MCF 10A (cell line): ENCODE results near the gene TRMT11. TPM values are rescaled to one million over a fixed set of nuclear protein-coding genes. Genes with fewer than 3 reads are reported as not detected.

Experiments used
- BruUV-seq: library from RNA; stranded (reverse); fragments of 400-500 nt; replicated peaks from 2 replicates; lab custom pipeline; 2021; lab: Mats Ljungman, UMichigan
- CTCF ChIA-PET: fragments of 300-600 bp; sonication (Branson Sonifier 250); formaldehyde crosslinking; extraction: SDS; loops from one replicate; lab custom pipeline; 2021; ENCODE audit warnings: antibody characterized with exemption, inconsistent platforms; lab: Yijun Ruan, JAX
- POLR2A ChIA-PET: fragments of 300-600, 350-650 bp; sonication (Branson Sonifier 250); formaldehyde crosslinking; extraction: SDS; loops from one replicate; lab custom pipeline; 2020; ENCODE audit warnings: antibody characterized with exemption, inconsistent platforms; lab: Yijun Ruan, JAX
- DNase-seq: peaks from one replicate; pipeline ENCODE4 v3.0.0-alpha.2; 2018; ENCODE audit not compliant: unreplicated experiment
- H3K27ac Mint-ChIP-seq: one replicate; pipeline ENCODE4 v1.8.0; 2022; ENCODE audit warnings: mild to moderate bottlenecking, low read depth, mixed read lengths; ENCODE audit not compliant: unreplicated experiment
- H3K27me3 Mint-ChIP-seq: one replicate; pipeline ENCODE4 v1.8.0; 2022; ENCODE audit warnings: mixed read lengths; ENCODE audit not compliant: insufficient read depth, unreplicated experiment
- H3K36me3 Mint-ChIP-seq: one replicate; pipeline ENCODE4 v1.8.0; 2022; ENCODE audit warnings: mild to moderate bottlenecking, moderate library complexity, mixed read lengths; ENCODE audit not compliant: insufficient read depth, unreplicated experiment
- H3K4me1 Mint-ChIP-seq: one replicate; pipeline ENCODE4 v1.8.0; 2022; ENCODE audit warnings: mixed read lengths; ENCODE audit not compliant: insufficient read depth, unreplicated experiment
- H3K4me3 Mint-ChIP-seq: one replicate; pipeline ENCODE4 v1.8.0; 2022; ENCODE audit warnings: mild to moderate bottlenecking, moderate library complexity, mixed read lengths; ENCODE audit not compliant: unreplicated experiment
- H3K9me3 Mint-ChIP-seq: one replicate; pipeline ENCODE4 v1.8.0; 2022; ENCODE audit warnings: mixed read lengths; ENCODE audit not compliant: unreplicated experiment
- CTCF ChIP-seq: fragments of 200-600 bp; IDR thresholded peaks from one replicate; pipeline ENCODE4 v1.8.0; 2022; ENCODE audit warnings: antibody characterized with exemption, mild to moderate bottlenecking; ENCODE audit not compliant: unreplicated experiment
- intact Hi-C: fragments of 100-400 bp; cut with micrococcal nuclease; formaldehyde crosslinking; loops from 2 replicates; pipeline ENCODE4 v1.14.1; 2022
- total RNA-seq: library from RNA; stranded (reverse); gene quantifications from 2 replicates; pipeline ENCODE4 v1.2.3, GENCODE V29; 2022

The TRMT11 gene
- total RNA-seq, 1 experiment from 2014 or later: 32.5 TPM

GRCh38 chr6:126064257-126064747 is 78.0 kb downstream of the TRMT11 start:
- H3K4me3 Mint-ChIP-seq: no peak overlapping the region
- H3K27me3 Mint-ChIP-seq: no peaks in the 10 kb centered on the region
- ChIA-PET CTCF (interaction anchor here (0.6 to 1.2 kb wide), 4 partner anchors 31 to 1261 kb away, joined by 3 to 6 read pairs (median 4); no protein-coding TSS in a partner anchor), POLR2A (no interaction called here)
- intact Hi-C loops: no loop called here
- TF ChIP-seq CTCF: no peak
- H3K4me1 Mint-ChIP-seq: no peaks in the 10 kb centered on the region
- peaks cover 12% of the 10 kb centered on the region for H3K36me3 Mint-ChIP-seq
- no peak for DNase-seq
- H3K27ac Mint-ChIP-seq: no peak overlapping the region
- no peaks in the 10 kb centered on the region for H3K9me3 Mint-ChIP-seq
- no TSS peak for BruUV-seq

GRCh38 chr6:126064748-126065401 is 78.5 kb downstream of the TRMT11 start:
- Mint-ChIP-seq H3K36me3 (peaks cover 8% of the 10 kb centered on the region), H3K27me3 (no peaks in the 10 kb centered on the region), H3K9me3 (no peaks in the 10 kb centered on the region), H3K27ac (no peak overlapping the region), H3K4me1 (no peaks in the 10 kb centered on the region), H3K4me3 (no peak overlapping the region)
- no TSS peak for BruUV-seq
- POLR2A ChIA-PET: no interaction called here
- TF ChIP-seq CTCF: no peak
- intact Hi-C loops: no loop called here
- DNase-seq: no peak
- CTCF ChIA-PET: interaction anchor here (0.6 kb wide), 1 partner anchor 131 kb away, joined by 4 read pairs; no protein-coding TSS in a partner anchor

- no peak for TF ChIP-seq CTCF
- Mint-ChIP-seq H3K4me3 (no peak overlapping the region), H3K4me1 (no peaks in the 10 kb centered on the region), H3K9me3 (no peaks in the 10 kb centered on the region), H3K27ac (no peak overlapping the region), H3K27me3 (no peaks in the 10 kb centered on the region), H3K36me3 (peaks cover 14% of the 10 kb centered on the region)
- peak; percentile 28 for DNase-seq
- POLR2A ChIA-PET: no interaction called here
- CTCF ChIA-PET: interaction anchor here (0.7 to 2.0 kb wide), 2 partner anchors 9 to 1186 kb away, joined by 4 to 5 read pairs; no protein-coding TSS in a partner anchor
- no TSS peak for BruUV-seq
- intact Hi-C loops: no loop called here
Measured at GRCh38 chr6:126066053-126067048, 80.0 kb downstream of the TRMT11 start.

- peaks cover 14% of the 10 kb centered on the region for H3K36me3 Mint-ChIP-seq
- TF ChIP-seq CTCF: no peak
- intact Hi-C loops: no loop called here
- no peak overlapping the region for H3K27ac Mint-ChIP-seq
- no peak for DNase-seq
- no peaks in the 10 kb centered on the region for H3K9me3 Mint-ChIP-seq
- H3K4me1 Mint-ChIP-seq: no peaks in the 10 kb centered on the region
- no TSS peak for BruUV-seq
- H3K27me3 Mint-ChIP-seq: no peaks in the 10 kb centered on the region
- ChIA-PET CTCF (interaction anchor here (2.0 kb wide), 1 partner anchor 10 kb away, joined by 5 read pairs; no protein-coding TSS in a partner anchor), POLR2A (no interaction called here)
- H3K4me3 Mint-ChIP-seq: no peak overlapping the region
Measured at GRCh38 chr6:126067073-126067472, 80.7 kb downstream of the TRMT11 start.
